Lung (tissue), 12 donors: Measurements from ENCODE around the gene ROR1. TPM values are rescaled to one million over a fixed set of nuclear protein-coding genes. Genes with fewer than 3 reads are reported as not detected.

ENCODE experiments used
- ATAC-seq: fragments of 200-7000 bp; cut with Tn5 transposase; one replicate; pipeline ENCODE4 v1.9.1; 2020; ENCODE audit warnings: moderate number of reproducible peaks; ENCODE audit not compliant: insufficient read depth, low FRiP score
- DNase-seq, 3 donors: peaks; one replicate each; pipeline ENCODE4 v3.0.0-alpha.2; 2013 to 2017
- H3K27ac ChIP-seq, 2 donors: one replicate each; pipeline ENCODE4 v1.5.1; 2013; ENCODE audit warnings: mild to moderate bottlenecking in 2 of 2, moderate library complexity in 2 of 2, control low read depth in 1 of 2, inconsistent platforms in 1 of 2, low read depth in 1 of 2, low read length in 1 of 2
- H3K27me3 ChIP-seq, 3 donors: one replicate each; pipeline ENCODE4 v1.5.1; 2013; ENCODE audit warnings: low read length in 2 of 3; ENCODE audit not compliant: control insufficient read depth in 3 of 3, insufficient read depth in 3 of 3
- H3K36me3 ChIP-seq, 4 donors: one replicate each; pipeline ENCODE4 v1.5.1; 2013; ENCODE audit warnings: low read length in 4 of 4, mild to moderate bottlenecking in 1 of 4, moderate library complexity in 1 of 4; ENCODE audit not compliant: control insufficient read depth in 4 of 4, insufficient read depth in 4 of 4
- H3K4me1 ChIP-seq, 5 donors: one replicate each; pipeline ENCODE4 v1.5.1; 2013; ENCODE audit warnings: low read length in 5 of 5, mild to moderate bottlenecking in 2 of 5, moderate library complexity in 1 of 5; ENCODE audit not compliant: control insufficient read depth in 5 of 5, insufficient read depth in 5 of 5
- H3K4me3 ChIP-seq: one replicate; pipeline ENCODE4 v1.5.1; 2013; ENCODE audit warnings: mild to moderate bottlenecking, control low read depth, moderate library complexity
- H3K9ac ChIP-seq, 2 donors: one replicate each; pipeline ENCODE4 v1.5.1; 2013; ENCODE audit warnings: low read length in 2 of 2, control low read depth in 1 of 2; ENCODE audit not compliant: insufficient read depth in 1 of 2
- H3K9me3 ChIP-seq, 4 donors: one replicate each; pipeline ENCODE4 v1.5.1; 2013; ENCODE audit warnings: low read length in 3 of 4, mild to moderate bottlenecking in 1 of 4, moderate library complexity in 1 of 4; ENCODE audit not compliant: control insufficient read depth in 4 of 4, insufficient read depth in 3 of 4
- WGBS, 2 donors: extraction: QIAGEN DNeasy Blood & Tissue Kit; methylation state at CpG; one replicate each; pipeline ENCODE4 v1.1.7; 2013; 5-methylcytosine and 5-hydroxymethylcytosine counted together
- polyA plus RNA-seq, 2 donors: library from polyadenylated mRNA; stranded (reverse); fragments of 200-250 nt; gene quantifications; one replicate each; pipeline ENCODE4 v1.2.1, GENCODE V29; 2013
- total RNA-seq, 2 donors: library from RNA; depleted of rRNA in 1 of 2; stranded (reverse); fragments of >200 nt in 1 of 2; gene quantifications; one replicate each; pipeline ENCODE4 v1.2.1, GENCODE V29; 2014 to 2021
- TF ChIP-seq, protein P1 (sequence below): IDR thresholded peaks from 2 replicates; pipeline ENCODE4 v1.5.1; 2012; ENCODE audit warnings: mild to moderate bottlenecking; ENCODE audit errors: control extremely low read depth, extremely low read depth
- donor health status: control.
- donor health status: control.
- donor health status: Bipolar disorder and iron deficiency.
- donor health status: healthy.
- donor health status: DM: yes; HTN: yes; CAD: no.

ROR1 gene
- total and polyA plus RNA-seq, 4 donors, result 2.9 to 47.0 (median 14.0) TPM

DNA sequence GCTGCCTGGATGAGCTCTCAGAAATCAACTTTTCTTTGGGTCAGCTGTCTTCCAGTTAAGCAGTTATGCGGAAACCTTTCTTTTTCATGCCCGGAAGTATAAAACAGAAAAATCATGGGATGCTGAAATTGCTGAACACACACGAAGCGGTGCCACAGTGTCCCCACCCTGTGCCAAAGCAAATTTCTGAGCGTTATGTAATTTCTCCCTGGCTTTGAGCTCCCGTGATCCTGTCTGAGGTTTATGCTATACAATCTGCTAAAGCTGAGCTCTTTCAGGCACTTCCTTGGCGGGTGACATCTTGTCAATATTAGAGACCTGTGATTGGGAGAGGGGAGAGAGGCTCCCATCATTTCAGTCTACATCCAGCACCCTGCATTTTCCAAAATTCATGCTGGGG lies 201.7 kb downstream of the ROR1 start:
- Histone ChIP-seq H3K9ac (no peak overlapping the region), H3K36me3 (no peaks in the 10 kb centered on the region), H3K27me3 (no peaks in the 10 kb centered on the region), H3K27ac (no peak overlapping the region), H3K9me3 (no peaks in the 10 kb centered on the region), H3K4me1 (peaks cover 0 to 28% (median 0%) of the 10 kb centered on the region in 5 donors), H3K4me3 (no peak overlapping the region)
- WGBS, 2 donors, result 81 to 89% methylated on average over 7 of the region's 7 CpGs
- peak in 2 of 3 donors; percentile 63 to 71 for DNase-seq
- TF ChIP-seq, protein P1, sequence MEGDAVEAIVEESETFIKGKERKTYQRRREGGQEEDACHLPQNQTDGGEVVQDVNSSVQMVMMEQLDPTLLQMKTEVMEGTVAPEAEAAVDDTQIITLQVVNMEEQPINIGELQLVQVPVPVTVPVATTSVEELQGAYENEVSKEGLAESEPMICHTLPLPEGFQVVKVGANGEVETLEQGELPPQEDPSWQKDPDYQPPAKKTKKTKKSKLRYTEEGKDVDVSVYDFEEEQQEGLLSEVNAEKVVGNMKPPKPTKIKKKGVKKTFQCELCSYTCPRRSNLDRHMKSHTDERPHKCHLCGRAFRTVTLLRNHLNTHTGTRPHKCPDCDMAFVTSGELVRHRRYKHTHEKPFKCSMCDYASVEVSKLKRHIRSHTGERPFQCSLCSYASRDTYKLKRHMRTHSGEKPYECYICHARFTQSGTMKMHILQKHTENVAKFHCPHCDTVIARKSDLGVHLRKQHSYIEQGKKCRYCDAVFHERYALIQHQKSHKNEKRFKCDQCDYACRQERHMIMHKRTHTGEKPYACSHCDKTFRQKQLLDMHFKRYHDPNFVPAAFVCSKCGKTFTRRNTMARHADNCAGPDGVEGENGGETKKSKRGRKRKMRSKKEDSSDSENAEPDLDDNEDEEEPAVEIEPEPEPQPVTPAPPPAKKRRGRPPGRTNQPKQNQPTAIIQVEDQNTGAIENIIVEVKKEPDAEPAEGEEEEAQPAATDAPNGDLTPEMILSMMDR, result no peak
- ATAC-seq, result no peak

DNA sequence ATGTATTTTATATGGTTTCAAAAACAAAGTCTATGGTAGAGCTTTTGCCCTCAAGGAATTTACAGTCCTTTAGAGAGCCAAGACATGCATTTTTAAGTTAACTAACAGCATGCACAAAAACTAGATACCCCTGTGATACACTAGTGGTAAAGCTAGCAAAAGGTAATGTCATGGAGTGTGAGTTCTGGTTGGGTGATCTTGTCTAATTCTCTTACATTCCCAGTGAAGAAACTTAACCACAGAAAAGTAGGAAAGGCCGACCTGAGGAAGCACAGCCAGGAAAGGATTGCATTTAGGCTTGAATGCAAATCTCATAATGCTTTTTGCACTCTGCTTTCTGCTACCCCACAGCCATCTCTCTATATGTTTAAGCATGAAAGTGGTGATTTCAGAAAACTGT lies 202.2 kb downstream of the ROR1 start:
- Histone ChIP-seq H3K27me3 (no peaks in the 10 kb centered on the region), H3K4me3 (no peak overlapping the region), H3K4me1 (peaks cover 0 to 28% (median 0%) of the 10 kb centered on the region in 5 donors), H3K9ac (no peak overlapping the region), H3K36me3 (no peaks in the 10 kb centered on the region), H3K27ac (no peak overlapping the region), H3K9me3 (no peaks in the 10 kb centered on the region)
- no peak for DNase-seq
- no peak for ATAC-seq
- TF ChIP-seq, protein P1, result no peak
- 41 to 87% methylated on average over 1 of the region's 1 CpG for WGBS, 2 donors

DNA sequence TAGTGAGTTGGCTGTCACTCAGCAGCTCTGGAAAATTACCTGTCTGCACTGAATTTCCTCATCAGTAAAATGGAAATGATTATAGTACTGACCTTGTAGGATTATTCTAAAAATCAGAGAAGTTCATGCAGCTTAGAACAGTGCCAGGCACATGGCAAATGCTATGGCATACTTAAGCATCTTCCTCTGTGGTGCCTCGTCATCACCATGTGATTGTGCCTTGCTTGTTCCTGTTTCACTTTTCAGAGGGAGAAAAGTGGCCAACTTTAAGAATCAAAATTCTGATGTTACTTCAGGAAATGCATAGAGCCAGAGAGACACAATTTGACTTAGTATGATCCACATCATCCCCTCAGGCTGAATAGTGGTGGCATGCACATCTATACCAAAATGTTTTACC lies 203.6 kb downstream of the ROR1 start:
- H3K36me3 ChIP-seq, result no peaks in the 10 kb centered on the region
- no peak overlapping the region for H3K9ac ChIP-seq
- DNase-seq, result no peak
- H3K27me3 ChIP-seq, result no peaks in the 10 kb centered on the region
- H3K4me1 ChIP-seq, result peaks cover 0 to 32% (median 6%) of the 10 kb centered on the region in 5 donors
- no peak for ATAC-seq
- 84 to 91% methylated on average over 1 of the region's 1 CpG for WGBS, 2 donors
- H3K27ac ChIP-seq, result no peak overlapping the region
- H3K9me3 ChIP-seq, result no peaks in the 10 kb centered on the region
- no peak overlapping the region for H3K4me3 ChIP-seq
- TF ChIP-seq, protein P1, result no peak

DNA sequence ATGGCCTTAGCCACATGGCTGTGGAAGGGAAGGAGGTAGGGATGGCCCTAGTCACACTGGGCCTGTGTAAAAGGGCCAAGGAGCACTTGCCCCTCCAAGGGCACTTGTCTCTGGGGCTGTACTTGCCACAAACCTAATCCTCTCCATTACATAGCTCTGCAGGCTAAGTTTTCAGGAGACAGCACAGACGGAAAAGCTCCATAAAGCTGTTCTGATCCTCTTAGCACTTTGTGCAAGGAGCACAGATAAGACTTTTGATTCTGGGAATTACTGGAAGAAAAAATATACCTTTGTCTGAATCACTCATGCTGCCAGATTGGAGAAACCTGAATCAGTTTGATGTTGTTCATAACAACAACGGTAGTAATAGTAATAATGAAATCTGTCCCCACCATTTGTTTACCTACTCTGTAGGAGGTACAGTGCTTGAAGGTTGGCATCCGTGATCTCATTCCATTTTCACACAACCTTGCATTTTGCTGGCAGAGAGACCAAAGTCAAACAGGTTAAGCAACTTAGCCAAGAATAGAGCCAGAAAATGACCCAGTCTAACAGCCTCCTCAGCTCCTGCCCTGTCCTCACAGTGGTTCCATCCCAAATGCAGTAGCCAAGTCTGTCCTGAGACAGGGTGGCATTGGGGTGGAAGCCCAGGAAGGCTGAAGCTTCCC lies 207.1 kb downstream of the ROR1 start:
- H3K36me3 ChIP-seq, result no peaks in the 10 kb centered on the region
- H3K4me3 ChIP-seq, result no peak overlapping the region
- no peak overlapping the region for H3K9ac ChIP-seq
- WGBS, 2 donors, result 73 to 88% methylated on average over 3 of the region's 3 CpGs
- peaks cover 0 to 42% (median 17%) of the 10 kb centered on the region in 5 donors for H3K4me1 ChIP-seq
- DNase-seq (peak in 2 of 3 donors; percentile 27 to 67), ATAC-seq (peak; percentile 60)
- H3K27me3 ChIP-seq, result no peaks in the 10 kb centered on the region
- H3K27ac ChIP-seq, result peak overlapping the region in 1 of 2 donors; percentile 52
- TF ChIP-seq, protein P1, result no peak
- H3K9me3 ChIP-seq, result no peaks in the 10 kb centered on the region
